NB4 (cell line): ENCODE data around the gene LRRC4B.

Experiments
- CTCF ChIP-seq: IDR thresholded peaks from one replicate; pipeline ENCODE4 v1.5.1; 2012; ENCODE audit warnings: low read depth, low read length
- MAX ChIP-seq: IDR thresholded peaks from 2 replicates; pipeline ENCODE4 v1.6.1; 2011; ENCODE audit warnings: low read depth, low read length
- MYC ChIP-seq: IDR thresholded peaks from 2 replicates; pipeline ENCODE4 v1.6.1; 2011; ENCODE audit warnings: low read depth, low read length
- POLR2A ChIP-seq: IDR thresholded peaks from 2 replicates; pipeline ENCODE4 v1.6.1; 2011; ENCODE audit warnings: mild to moderate bottlenecking; ENCODE audit not compliant: insufficient read length; ENCODE audit errors: extremely low read depth

GRCh38 chr19:50562996-50563395 is 5.2 kb downstream of the LRRC4B start:
- TF ChIP-seq CTCF (no peak), MAX (no peak), POLR2A (no peak), MYC (no peak)
